Thyroid gland (tissue), 4 donors: Measurements from ENCODE around the gene CEP192. TPM values are rescaled to one million over a fixed set of nuclear protein-coding genes. Genes with fewer than 3 reads are reported as not detected.
"Not testable (repeated sequence)": the region's sequence is repeated elsewhere in the genome, so short reads cannot be mapped to it uniquely, and the experiment has no call there.

Experiments used
- DNase-seq, 2 donors: peaks; one replicate each; pipeline ENCODE4 v3.0.0-alpha.2; 2019
- H3K27ac ChIP-seq, 3 donors: fragments of 200-600 bp; sonication (generic); 1 replicate in 2 of 3; 2 replicates in 1 of 3; pipeline ENCODE4 v1.5.1; 2016 to 2019; ENCODE audit warnings: mild to moderate bottlenecking in 1 of 3, moderate library complexity in 1 of 3
- H3K27me3 ChIP-seq: fragments of 200-600 bp; sonication (generic); one replicate; pipeline ENCODE4 v1.5.1; 2019
- H3K36me3 ChIP-seq, 2 donors: fragments of 200-600 bp; sonication (generic); one replicate each; pipeline ENCODE4 v1.5.1; 2016 to 2019
- H3K4me1 ChIP-seq, 2 donors: fragments of 200-600 bp; sonication (generic); one replicate each; pipeline ENCODE4 v1.5.1; 2017 to 2019
- H3K4me3 ChIP-seq, 3 donors: fragments of 200-600 bp; sonication (generic); replicated peaks in 1 of 3; 1 replicate in 2 of 3; 2 replicates in 1 of 3; pipeline ENCODE4 v1.5.1; 2016; ENCODE audit warnings: mild to moderate bottlenecking in 1 of 3
- H3K9me3 ChIP-seq: fragments of 200-600 bp; sonication (generic); one replicate; pipeline ENCODE4 v1.5.1; 2017
- POLR2A ChIP-seq, 2 donors: fragments of 450-650 bp; IDR thresholded peaks; one replicate each; pipeline ENCODE4 v1.6.1; 2017; ENCODE audit warnings: antibody characterized with exemption in 2 of 2, mild to moderate bottlenecking in 2 of 2, moderate library complexity in 1 of 2
- WGBS, 2 donors: methylation state at CpG; one replicate each; pipeline ENCODE4 v1.1.5; 2017; 5-methylcytosine and 5-hydroxymethylcytosine counted together
- intact Hi-C: fragments of 100-400 bp; cut with DNase I; formaldehyde crosslinking; loops from one replicate; pipeline ENCODE4 v1.15.1; 2023
- total RNA-seq, 4 donors: library from RNA; depleted of rRNA; stranded (reverse); fragments of >200 nt; gene quantifications; one replicate each; pipeline ENCODE4 v1.2.3, GENCODE V29; 2016
- TF ChIP-seq, protein P1 (sequence below), 6 experiments: fragments of 200-600 bp in 3 of 6; fragments of 450-650 bp in 3 of 6; sonication (generic) in 3 of 6; IDR thresholded peaks; one replicate each; pipeline ENCODE4 v1.5.1; 2016 to 2019; ENCODE audit warnings: antibody characterized with exemption in 6 of 6, mild to moderate bottlenecking in 2 of 6, inconsistent platforms in 1 of 6, moderate library complexity in 1 of 6

Gene CEP192
- total RNA-seq, 4 donors from 2014 or later, result 23.8 to 36.0 (median 32.2) TPM

DNA sequence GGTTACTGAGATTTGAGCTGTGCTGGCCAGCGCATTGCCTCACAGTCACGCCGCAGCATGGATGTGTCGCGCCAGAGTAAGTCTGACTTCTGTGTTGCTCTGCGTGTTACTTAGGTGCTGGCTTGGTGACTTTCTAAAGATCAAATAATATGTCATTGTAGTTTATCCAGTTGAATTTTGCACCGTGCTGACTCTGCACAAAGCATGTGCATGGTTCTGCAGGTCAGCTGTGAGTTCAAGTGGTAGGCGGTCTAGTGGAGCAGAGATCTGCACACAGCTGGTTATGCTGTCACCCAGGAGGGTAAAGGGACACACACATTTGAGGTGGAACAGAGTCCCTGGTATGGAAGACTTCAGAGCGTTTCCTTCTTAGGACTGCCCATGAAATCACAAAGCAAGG, 105.1 kb downstream of the CEP192 start:
- Histone ChIP-seq H3K9me3 (no peaks in the 10 kb centered on the region), H3K4me1 (no peaks in the 10 kb centered on the region), H3K27ac (no peak overlapping the region), H3K4me3 (no peak overlapping the region), H3K36me3 (peaks cover 18 to 29% of the 10 kb centered on the region in 2 donors), H3K27me3 (no peaks in the 10 kb centered on the region)
- WGBS, 2 donors, result 95 to 97% methylated on average over 9 of the region's 9 CpGs
- DNase-seq, result no peak
- TF ChIP-seq, protein P1, sequence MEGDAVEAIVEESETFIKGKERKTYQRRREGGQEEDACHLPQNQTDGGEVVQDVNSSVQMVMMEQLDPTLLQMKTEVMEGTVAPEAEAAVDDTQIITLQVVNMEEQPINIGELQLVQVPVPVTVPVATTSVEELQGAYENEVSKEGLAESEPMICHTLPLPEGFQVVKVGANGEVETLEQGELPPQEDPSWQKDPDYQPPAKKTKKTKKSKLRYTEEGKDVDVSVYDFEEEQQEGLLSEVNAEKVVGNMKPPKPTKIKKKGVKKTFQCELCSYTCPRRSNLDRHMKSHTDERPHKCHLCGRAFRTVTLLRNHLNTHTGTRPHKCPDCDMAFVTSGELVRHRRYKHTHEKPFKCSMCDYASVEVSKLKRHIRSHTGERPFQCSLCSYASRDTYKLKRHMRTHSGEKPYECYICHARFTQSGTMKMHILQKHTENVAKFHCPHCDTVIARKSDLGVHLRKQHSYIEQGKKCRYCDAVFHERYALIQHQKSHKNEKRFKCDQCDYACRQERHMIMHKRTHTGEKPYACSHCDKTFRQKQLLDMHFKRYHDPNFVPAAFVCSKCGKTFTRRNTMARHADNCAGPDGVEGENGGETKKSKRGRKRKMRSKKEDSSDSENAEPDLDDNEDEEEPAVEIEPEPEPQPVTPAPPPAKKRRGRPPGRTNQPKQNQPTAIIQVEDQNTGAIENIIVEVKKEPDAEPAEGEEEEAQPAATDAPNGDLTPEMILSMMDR (IDR thresholded peaks at IDR 0.05), result no peak
- TF ChIP-seq POLR2A (IDR thresholded peaks at IDR 0.05), result no peak
- intact Hi-C loops, result no loop called here

DNA sequence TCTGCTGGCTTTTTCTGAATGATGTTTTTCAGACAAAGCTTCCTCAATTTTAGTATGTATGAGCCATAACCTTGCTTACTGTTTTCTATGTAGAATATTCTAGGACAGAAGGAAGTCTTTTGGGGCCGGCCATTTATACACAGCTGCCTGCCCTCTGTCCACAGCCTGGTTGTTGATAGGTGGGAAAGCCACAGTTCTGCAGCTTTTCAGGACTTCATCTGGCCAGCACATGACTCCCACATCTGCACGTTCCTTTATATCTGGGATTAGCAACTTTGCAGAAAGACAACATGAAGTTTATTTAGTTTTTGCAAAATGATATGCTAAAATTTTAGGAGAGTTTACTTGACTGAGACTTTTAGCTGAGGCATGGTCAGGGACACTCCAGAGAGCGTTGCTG, 105.6 kb downstream of the CEP192 start:
- no peak for DNase-seq
- TF ChIP-seq, protein P1 (IDR thresholded peaks at IDR 0.05), result no peak
- TF ChIP-seq POLR2A (IDR thresholded peaks at IDR 0.05), result no peak
- Histone ChIP-seq H3K27me3 (no peaks in the 10 kb centered on the region), H3K9me3 (no peaks in the 10 kb centered on the region), H3K27ac (no peak overlapping the region), H3K4me3 (no peak overlapping the region), H3K4me1 (no peaks in the 10 kb centered on the region), H3K36me3 (peaks cover 18 to 32% of the 10 kb centered on the region in 2 donors)
- intact Hi-C loops, result no loop called here
- WGBS, 2 donors, result 95 to 99% methylated on average over 3 of the region's 3 CpGs

DNA sequence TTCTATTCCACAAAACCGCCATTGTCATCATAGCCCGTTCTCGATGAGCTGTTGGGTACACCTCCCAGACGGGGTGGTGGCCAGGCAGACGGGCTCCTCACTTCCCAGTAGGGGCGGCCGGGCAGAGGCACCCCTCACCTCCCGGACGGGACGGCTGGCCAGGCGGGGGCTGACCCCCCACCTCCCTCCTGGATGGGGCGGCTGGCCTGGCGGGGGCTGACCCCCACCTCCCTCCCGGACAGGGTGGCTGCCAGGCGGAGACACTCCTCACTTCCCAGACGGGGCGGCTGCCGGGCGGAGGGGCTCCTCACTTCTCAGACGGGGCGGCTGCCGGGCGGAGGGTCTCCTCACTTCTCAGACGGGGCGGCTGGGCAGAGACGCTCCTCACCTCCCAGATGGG, 106.9 kb downstream of the CEP192 start:
- H3K9me3 ChIP-seq, H3K27ac ChIP-seq, DNase-seq, H3K27me3 ChIP-seq, intact Hi-C loops, H3K4me3 ChIP-seq, H3K4me1 ChIP-seq: not testable (repeated sequence)
- WGBS, 2 donors, result 87% methylated on average over 9 of the region's 26 CpGs; no CpG with 5 or more reads in 1 of the 2 donors
- H3K36me3 ChIP-seq, result peaks cover 15 to 39% of the 10 kb centered on the region in 2 donors

DNA sequence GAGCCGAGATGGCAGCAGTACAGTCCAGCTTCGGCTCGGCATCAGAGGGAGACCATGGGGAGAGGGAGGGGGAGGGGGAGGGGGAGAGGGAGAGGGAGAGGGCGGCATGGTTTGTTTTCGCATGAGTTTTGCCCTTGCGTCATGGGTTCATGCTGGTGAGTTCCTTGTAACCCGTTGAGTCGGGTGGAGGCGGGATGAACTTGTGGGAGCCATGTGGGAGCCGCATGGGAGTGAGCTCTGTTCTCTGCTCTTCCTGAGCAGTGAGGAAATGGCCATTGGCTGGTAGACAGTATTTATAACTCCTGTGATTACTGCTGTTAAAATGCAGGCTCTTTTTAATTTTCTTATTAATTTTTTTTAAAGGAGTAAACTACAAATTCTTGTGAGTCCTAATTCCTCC, 108.0 kb downstream of the CEP192 start:
- H3K36me3 ChIP-seq, result peaks cover 14 to 42% of the 10 kb centered on the region in 2 donors
- no peak overlapping the region for H3K4me3 ChIP-seq
- intact Hi-C loops, result no loop called here
- H3K9me3 ChIP-seq, result no peaks in the 10 kb centered on the region
- WGBS, 2 donors, result 93 to 98% methylated on average over 10 of the region's 10 CpGs
- H3K27me3 ChIP-seq, result no peaks in the 10 kb centered on the region
- H3K4me1 ChIP-seq, result no peaks in the 10 kb centered on the region
- no peak overlapping the region for H3K27ac ChIP-seq
- DNase-seq, result no peak
- TF ChIP-seq, protein P1 (IDR thresholded peaks at IDR 0.05), result no peak
- TF ChIP-seq POLR2A (IDR thresholded peaks at IDR 0.05), result no peak

DNA sequence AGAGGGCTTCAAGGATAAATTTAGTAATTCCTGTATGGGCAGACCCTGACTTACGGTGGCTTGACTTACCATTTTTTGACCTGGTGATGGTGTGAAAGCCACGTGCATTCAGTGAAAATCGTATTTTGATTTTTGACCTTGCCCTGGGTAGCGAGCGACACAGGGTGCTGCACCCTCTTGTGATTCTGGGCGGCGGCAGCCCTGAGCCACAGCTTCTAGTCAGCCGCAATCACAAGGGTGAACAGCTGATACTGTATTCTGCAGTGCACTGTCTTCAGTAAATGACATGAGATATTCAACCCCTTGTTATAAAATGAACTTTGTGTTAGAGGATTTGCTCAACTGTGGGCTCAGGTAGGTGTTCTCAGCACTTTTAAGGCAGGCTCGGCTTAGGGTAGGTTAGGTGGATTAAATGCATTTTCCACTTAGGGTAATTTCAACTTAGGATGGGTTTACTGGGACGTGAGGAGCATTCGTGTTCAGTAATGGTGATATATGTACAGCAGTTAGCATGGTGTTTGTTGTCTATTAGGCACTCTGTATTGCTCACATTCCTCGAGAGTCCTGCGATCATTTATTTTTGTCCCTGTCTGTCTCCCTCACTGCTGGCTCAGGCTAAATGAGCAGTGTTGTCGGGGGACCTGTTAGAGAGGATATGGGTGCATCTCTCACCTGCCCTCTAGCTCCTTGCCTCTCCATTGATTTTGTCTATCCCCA, 109.9 kb downstream of the CEP192 start:
- TF ChIP-seq, protein P1 (IDR thresholded peaks at IDR 0.05), result no peak
- no peak for TF ChIP-seq POLR2A (IDR thresholded peaks at IDR 0.05)
- WGBS, 2 donors, result 96% methylated on average over 14 of the region's 14 CpGs
- H3K9me3 ChIP-seq, result no peaks in the 10 kb centered on the region
- intact Hi-C loops, result no loop called here
- no peak overlapping the region for H3K27ac ChIP-seq
- H3K27me3 ChIP-seq, result no peaks in the 10 kb centered on the region
- H3K36me3 ChIP-seq, result peaks cover 26 to 45% of the 10 kb centered on the region in 2 donors
- no peaks in the 10 kb centered on the region for H3K4me1 ChIP-seq
- no peak for DNase-seq
- H3K4me3 ChIP-seq, result no peak overlapping the region
